Amniotic stem cell (primary cell): Measurements from ENCODE around the gene PPFIA4.
"Not testable (repeated sequence)": the region's sequence is repeated elsewhere in the genome, so short reads cannot be mapped to it uniquely, and the experiment has no call there.

Experiments
- DNase-seq: peaks from one replicate; lab custom pipeline; 2025; lab: John Stamatoyannopoulos, UW

The PPFIA4 gene

DNA sequence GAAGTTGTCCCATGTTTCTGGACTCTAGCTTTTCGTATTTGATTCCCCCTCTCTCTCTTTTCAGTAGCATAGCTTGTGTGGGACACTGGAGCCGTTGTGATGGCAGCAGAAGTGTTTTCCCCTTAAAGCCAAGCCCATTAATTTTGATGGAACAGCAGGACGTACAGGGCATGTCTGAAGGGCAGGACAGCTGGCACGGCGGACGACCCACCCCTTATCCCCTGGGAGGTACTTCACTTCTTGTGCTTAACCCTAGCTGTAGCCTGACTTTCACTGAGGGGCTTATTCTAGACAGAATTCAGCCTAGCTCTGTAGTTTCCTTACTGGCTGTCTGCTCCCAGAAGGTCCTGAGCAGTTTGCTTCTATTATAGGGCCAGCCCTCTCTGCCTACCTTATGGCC lies 8.6 kb upstream of the PPFIA4 start:
- DNase-seq, result no peak

GRCh38 chr1:203022855-203023254 lies 3.4 kb upstream of the PPFIA4 start:
- DNase-seq, result not testable (repeated sequence)

- DNase-seq, result no peak
Measured at GRCh38 chr1:203025686-203026030, 633 bp upstream of the PPFIA4 start.

- DNase-seq, result no peak
Measured at GRCh38 chr1:203026666-203027663, 674 bp downstream of the PPFIA4 start.

- no peak for DNase-seq
Measured at GRCh38 chr1:203028067-203028783, 1.9 kb downstream of the PPFIA4 start.

- DNase-seq, result no peak
Measured at GRCh38 chr1:203028784-203029553, 2.7 kb downstream of the PPFIA4 start.

DNA sequence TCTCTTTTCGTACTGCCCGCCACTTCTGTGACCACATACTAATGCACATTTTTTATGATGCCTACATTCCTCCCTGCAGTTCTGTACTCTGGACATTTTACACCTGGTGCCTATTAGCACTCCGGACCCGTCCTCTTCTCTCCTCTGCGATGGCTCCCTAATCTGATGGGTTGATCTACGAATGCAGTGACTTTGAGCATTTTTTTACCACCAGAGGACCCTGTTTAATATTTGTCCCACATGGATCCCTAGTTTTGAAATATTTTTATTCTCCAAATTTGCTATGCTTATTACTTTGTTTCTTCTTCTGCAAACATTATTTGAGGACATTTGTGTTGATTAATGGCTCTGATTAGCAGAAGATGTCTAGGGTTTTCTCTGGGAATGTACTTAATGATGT lies 5.2 kb downstream of the PPFIA4 start:
- no peak for DNase-seq

- no peak for DNase-seq
Measured at GRCh38 chr1:203033287-203033686, 7.0 kb downstream of the PPFIA4 start.

DNA sequence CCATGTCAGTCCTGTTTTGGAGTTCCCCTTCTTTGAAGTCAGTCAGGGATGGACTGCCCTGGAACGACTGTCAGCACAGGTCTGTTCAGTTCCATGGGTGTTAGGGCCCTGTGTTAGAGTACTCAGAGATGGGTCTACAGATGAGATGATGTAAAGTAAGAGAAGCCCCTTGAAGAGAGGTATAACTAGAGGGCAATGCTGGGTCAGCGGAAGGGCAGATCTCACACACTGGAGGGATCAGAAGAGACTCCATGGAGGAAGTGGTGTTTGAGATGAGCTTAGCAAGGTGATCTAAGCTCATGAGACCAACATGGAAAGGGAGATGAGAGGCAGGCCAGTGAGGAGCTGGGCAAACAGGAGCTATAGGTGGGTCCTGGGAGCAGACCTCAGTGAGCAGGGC lies 7.6 kb downstream of the PPFIA4 start:
- no peak for DNase-seq

DNA sequence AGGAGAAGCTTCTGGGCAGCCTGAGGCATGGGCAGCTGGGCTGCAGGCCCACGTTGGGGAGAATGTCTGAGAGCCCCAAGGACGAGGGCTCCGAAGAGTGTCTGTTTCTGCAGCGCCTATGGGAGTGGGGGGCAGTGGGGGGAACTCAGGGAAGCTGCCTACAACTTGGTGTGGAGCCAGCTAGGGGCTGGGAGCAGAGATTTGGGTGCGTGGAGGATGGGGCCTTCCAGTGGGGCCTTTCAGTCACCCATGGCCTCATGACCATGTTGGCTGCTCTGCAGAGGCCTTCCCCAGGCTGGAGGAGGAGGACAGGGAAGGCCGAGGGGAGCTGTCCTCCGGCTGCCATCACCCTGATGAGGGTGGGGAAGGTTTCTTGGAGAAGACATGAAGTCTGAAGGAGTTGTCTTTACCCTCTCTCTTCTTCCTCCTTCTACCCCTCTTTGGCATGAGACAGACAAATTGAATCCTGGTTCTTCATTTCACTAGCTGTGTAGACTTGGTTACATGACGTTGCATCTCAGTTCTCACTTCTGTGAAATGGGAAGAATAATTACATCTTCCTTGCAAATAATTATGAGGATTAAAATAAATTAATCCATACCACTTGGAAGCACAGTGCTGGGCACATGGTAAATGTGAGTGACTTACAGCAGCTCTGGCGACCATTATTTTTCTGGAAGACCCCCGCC lies 8.3 kb downstream of the PPFIA4 start:
- no peak for DNase-seq

GRCh38 chr1:203035111-203036000 lies 9.1 kb downstream of the PPFIA4 start:
- no peak for DNase-seq

DNA sequence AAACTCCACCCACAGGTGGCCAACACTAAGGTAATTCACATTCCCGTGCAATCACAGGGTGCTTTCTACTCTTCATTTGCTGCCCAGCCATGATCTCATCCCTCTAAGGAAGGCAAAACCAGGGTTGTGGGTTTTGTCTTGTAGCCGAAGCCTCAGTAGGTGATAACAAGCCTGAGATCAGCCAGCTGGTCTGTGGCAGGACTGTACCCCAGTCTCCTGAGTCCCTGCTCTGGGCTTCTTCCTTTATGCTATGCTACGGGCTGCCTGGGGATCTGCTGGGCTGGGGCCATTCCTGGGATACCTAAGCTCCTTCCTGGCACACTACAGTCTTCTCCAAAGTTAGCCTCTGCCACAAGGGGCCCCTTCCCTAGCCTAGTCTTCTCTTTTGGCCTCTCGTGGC lies 9.8 kb downstream of the PPFIA4 start:
- no peak for DNase-seq

DNA sequence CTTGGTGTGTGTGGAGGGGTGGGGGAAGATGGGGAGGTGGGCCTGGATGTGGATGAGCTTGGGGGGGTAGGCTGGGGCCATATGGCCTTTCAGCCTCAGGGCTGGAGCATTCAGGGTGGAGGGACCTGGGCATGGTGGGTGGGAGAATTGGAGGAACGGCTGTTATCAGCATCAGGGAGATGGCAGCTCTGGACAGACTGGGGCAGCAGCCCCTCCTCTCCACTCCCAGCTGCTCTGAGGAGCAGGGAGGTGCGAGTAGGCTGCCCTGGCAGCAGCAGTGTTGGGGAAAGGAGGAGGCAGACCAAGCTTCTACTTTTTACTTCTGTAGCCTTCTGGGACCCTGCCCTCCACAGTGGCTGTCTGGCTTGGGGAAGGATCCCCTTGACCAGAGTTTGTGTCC lies 10.2 kb downstream of the PPFIA4 start:
- no peak for DNase-seq

GRCh38 chr1:203037509-203038190 lies 11.4 kb downstream of the PPFIA4 start:
- DNase-seq, result no peak

DNA sequence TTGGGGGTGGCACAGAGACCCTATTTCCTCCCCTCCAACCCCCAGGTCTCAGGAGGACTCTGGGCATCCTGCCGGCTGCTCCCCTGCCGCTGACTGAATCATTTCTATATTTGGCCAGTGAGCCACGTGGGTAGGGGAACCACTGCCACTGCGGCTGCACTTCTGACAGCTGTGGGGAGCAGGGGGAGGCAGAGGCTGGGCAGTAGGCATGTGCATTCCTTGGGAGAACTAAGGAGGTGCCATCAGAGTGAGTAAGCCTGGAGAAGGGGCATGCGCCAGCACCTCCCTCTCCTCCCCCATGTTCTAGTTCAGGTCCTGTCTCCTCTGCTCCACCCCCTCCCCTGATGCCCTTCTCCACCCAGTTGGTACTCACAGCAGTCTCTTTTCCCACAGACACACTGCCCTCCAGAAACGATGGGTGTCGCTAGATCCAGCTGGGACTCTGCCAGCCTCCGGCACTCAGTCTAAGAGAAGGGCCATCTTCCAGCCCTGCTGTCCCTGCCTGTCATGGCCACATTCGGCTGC lies 12.0 kb downstream of the PPFIA4 start:
- peak; percentile 59 for DNase-seq

DNA sequence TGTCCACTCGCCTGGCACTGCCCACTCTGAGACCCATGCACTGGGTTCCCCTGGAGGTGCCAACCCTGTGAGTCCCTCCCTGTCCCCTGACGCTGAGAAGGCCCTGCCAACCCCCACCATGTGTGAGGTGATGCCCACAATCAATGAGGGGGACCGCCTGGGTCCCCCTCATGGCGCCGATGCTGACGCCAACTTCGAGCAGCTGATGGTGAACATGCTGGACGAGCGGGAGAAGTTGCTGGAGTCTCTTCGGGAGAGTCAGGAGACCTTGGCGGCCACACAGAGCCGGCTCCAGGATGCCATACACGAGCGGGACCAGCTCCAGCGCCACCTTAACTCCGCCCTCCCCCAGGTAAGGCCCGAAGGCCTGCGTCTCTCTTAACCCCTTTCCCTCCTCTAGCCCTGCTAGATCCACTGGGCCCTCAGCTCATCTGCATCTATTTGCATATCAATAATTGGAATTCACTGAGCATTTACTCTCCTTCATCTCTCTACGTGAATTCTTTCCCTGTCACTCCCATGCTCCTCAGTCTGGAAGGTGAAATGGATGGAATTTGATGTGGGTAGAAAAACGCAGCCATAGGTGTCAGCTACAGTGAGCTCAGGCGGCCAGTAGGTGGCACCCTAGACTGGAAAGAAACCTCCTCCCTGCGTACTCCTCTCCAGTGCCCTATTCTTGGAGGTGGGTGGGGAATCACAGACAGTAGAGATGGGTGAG lies 12.8 kb downstream of the PPFIA4 start:
- DNase-seq, result peak; percentile 42

DNA sequence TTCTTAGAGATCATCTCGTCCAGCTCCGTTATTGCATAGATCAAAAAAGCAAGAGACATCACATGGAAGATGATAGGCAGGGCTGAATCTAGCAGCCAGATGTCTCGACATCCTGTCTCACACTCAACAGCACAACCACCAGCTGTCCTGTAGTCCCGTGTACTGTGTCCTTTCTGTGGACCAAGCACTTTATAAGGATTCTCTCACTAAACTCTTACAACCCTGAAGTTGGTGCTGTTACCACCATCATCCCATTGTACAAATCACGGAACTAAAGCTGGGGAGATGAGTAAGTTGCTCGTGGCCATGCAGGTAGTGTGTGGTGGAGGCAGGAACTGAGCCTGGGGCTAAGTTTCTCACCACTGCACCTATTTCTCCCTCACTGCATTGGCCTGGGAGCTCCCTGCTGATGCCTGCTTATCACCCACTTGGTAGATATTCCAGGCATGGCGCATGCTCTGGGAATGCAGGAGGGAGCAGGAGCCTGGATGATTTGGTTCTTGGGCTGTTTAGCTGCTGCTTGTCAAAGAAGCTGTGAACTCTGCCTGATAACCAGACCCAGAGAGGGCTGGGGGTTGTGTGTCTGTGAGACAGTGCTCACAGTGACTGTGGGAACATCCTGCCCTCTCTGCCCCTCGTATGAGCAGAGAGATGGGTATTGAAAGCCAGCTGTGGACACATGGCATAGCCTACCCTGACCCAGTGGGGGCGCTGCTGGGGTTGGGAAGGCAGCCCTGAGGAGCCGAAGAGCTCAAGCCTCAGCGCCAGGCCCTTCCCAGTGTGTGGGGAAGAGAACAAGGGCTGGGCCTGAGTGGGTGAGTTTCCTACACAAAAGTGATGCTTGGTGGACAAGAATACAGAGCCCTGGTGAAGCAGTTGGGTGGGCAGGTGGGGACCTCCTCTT lies 13.6 kb downstream of the PPFIA4 start:
- DNase-seq, result no peak
